Measurements from ENCODE around the gene ZBTB1.

DNA sequence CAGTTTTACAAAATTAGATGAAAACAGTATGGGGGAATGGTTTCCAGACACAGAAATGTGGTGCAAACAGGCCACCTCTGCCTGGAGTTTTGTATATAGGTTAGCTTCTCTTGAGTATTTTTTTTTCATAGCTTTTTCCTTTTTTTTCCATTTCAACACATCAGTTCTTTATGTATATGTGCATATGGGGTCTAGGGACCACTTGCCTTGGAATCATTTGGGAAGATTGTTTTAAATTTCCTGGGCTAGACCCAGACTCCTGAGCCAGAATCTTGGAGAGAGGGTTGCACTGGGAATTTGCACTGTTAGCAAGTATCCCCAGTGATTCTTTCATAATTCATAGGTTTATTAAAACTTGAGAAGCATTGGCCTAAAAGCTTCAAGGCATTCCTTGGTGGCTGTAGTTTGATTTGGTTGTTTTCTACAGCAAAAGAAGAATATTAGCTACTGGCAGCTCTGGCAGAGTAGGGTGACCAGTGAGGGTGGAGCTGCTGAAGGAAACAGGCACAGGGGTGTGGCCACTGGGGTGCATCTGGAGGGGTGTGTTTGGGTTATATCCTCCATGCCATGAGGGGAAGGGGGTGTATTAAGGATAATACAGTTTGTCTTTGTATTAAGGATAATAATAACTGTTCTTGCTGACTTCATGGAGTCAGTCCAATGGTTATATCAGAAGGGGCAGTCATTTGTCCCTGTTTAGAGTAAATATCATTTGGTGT lies 68.0 kb downstream of the ZBTB1 start:
- TF ChIP-seq, protein P1, sequence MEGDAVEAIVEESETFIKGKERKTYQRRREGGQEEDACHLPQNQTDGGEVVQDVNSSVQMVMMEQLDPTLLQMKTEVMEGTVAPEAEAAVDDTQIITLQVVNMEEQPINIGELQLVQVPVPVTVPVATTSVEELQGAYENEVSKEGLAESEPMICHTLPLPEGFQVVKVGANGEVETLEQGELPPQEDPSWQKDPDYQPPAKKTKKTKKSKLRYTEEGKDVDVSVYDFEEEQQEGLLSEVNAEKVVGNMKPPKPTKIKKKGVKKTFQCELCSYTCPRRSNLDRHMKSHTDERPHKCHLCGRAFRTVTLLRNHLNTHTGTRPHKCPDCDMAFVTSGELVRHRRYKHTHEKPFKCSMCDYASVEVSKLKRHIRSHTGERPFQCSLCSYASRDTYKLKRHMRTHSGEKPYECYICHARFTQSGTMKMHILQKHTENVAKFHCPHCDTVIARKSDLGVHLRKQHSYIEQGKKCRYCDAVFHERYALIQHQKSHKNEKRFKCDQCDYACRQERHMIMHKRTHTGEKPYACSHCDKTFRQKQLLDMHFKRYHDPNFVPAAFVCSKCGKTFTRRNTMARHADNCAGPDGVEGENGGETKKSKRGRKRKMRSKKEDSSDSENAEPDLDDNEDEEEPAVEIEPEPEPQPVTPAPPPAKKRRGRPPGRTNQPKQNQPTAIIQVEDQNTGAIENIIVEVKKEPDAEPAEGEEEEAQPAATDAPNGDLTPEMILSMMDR (IDR thresholded peaks at IDR 0.05), result no peak
- TF ChIP-seq POLR2AphosphoS5 (IDR thresholded peaks at IDR 0.05) (no peak), POLR2A (IDR thresholded peaks at IDR 0.05) (no peak)

All from suprapubic skin (tissue), 4 donors.